ENCODE measurements around the gene BSDC1.

Gene BSDC1

GRCh38 chr1:32411261-32411660 is 17.0 kb upstream of the BSDC1 start:
- Histone ChIP-seq H2AFZ (ENCODE audit: low read depth, low read length, severe bottlenecking) (no peak overlapping the region), H3F3A (ENCODE audit: insufficient read depth) (no peaks in the 10 kb centered on the region), H4K20me1 (ENCODE audit: low read depth, low read length) (no peaks in the 10 kb centered on the region), H3K9me2 (replicated peaks; ENCODE audit: insufficient read depth, low read length) (no peaks in the 10 kb centered on the region), H3K9ac (ENCODE audit: low read length) (no peak overlapping the region), H3K4me2 (ENCODE audit: low read depth, low read length, poor library complexity, severe bottlenecking) (no peak overlapping the region), H3K4me3 (ENCODE audit: insufficient read depth, low read length, poor library complexity, severe bottlenecking) (no peak overlapping the region), H3K27me3 (ENCODE audit: low read length) (no peaks in the 10 kb centered on the region), H3K27ac (ENCODE audit: low read depth, low read length) (no peak overlapping the region), H3K36me3 (ENCODE audit: low read length) (no peaks in the 10 kb centered on the region), H3K79me2 (ENCODE audit: insufficient read depth, low read length) (no peaks in the 10 kb centered on the region), H3K9me3 (ENCODE audit: insufficient read depth, low read length) (peaks cover 4% of the 10 kb centered on the region; the same call in 1 of the 2 replicates)
- TF ChIP-seq CTCF (IDR thresholded peaks at IDR 0.05; ENCODE audit: insufficient read depth, low read length, poor library complexity, severe bottlenecking) = no peak
- no peak for TF ChIP-seq EZH2phosphoT487 (conservative IDR thresholded peaks at IDR 0.05; ENCODE audit: low read length)

DNA sequence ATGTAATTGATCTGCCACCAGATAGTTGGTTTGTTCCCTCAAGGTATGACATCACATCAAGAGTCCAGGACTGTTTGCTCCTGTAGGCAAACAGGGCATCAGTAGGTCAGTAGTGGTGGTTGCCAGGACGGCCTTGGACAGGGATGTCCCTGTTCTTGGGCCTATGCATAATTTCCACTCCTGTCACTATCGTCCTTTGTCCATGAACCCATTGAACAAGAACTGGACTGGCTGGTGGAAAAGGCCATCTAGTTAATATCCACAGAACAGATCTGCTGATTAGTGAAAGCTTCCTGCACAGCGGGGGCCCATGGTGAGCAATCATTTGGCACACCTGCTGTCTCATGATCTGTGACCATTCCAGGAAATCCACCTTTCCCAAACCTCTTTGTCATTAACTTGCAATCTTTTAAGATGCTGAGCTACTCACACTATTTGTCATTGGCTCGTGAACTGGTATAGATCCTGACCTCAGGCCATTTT is 12.4 kb upstream of the BSDC1 start:
- Histone ChIP-seq H3K9me2 (replicated peaks; ENCODE audit: insufficient read depth, low read length) (no peaks in the 10 kb centered on the region), H3F3A (ENCODE audit: insufficient read depth) (no peaks in the 10 kb centered on the region), H2AFZ (ENCODE audit: low read depth, low read length, severe bottlenecking) (no peak overlapping the region), H3K9ac (ENCODE audit: low read length) (no peak overlapping the region), H3K36me3 (ENCODE audit: low read length) (no peaks in the 10 kb centered on the region), H3K4me2 (ENCODE audit: low read depth, low read length, poor library complexity, severe bottlenecking) (no peak overlapping the region), H3K4me3 (ENCODE audit: insufficient read depth, low read length, poor library complexity, severe bottlenecking) (no peak overlapping the region), H3K9me3 (ENCODE audit: insufficient read depth, low read length) (no peaks in the 10 kb centered on the region), H3K27ac (ENCODE audit: low read depth, low read length) (no peak overlapping the region), H3K27me3 (ENCODE audit: low read length) (no peaks in the 10 kb centered on the region), H3K79me2 (ENCODE audit: insufficient read depth, low read length) (no peaks in the 10 kb centered on the region), H4K20me1 (ENCODE audit: low read depth, low read length) (no peaks in the 10 kb centered on the region)
- TF ChIP-seq EZH2phosphoT487 (conservative IDR thresholded peaks at IDR 0.05; ENCODE audit: low read length) = no peak
- no peak for TF ChIP-seq CTCF (IDR thresholded peaks at IDR 0.05; ENCODE audit: insufficient read depth, low read length, poor library complexity, severe bottlenecking)

DNA sequence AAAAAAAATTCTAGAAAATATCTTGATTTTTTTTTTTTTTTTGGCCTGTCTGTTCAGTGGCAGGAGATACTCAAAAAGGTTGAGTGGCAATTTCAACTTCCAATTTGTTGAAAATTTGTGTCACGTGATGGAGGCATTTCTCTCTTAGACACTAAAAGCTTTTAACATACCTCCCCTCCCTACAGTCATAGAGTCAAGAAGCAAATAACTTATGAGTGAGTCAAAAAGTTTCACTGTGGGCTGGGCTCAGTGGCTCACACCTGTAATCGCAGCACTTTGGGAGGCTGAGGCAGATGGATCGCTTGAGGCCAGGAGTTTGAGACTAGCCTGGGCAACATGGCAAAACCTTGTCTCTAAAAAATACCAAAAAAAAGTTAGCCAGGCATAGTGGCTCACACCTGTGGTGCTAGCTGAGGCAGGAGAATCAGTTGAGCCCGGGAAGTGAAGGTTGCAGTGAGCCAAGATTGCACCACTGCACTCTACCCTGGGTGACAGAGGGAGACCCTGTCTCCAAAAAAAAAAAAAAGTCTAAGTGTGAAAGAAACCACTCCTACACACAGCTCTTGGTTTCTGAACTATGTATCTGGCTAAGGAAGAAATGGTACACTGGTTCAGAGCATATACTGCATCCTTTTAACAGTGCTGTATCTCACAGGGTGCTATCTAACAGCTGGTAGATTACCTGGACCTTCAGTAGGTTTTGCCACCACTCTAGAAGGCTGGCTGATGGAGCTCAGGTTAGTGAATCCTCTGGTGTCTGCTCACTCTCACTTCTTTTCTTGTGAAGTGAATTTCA is 11.6 kb upstream of the BSDC1 start:
- Histone ChIP-seq H3K36me3 (ENCODE audit: low read length) (no peaks in the 10 kb centered on the region), H3K9me2 (replicated peaks; ENCODE audit: insufficient read depth, low read length) (no peaks in the 10 kb centered on the region), H3K9me3 (ENCODE audit: insufficient read depth, low read length) (no peaks in the 10 kb centered on the region), H3F3A (ENCODE audit: insufficient read depth) (no peaks in the 10 kb centered on the region), H3K4me3 (ENCODE audit: insufficient read depth, low read length, poor library complexity, severe bottlenecking) (no peak overlapping the region), H4K20me1 (ENCODE audit: low read depth, low read length) (no peaks in the 10 kb centered on the region), H2AFZ (ENCODE audit: low read depth, low read length, severe bottlenecking) (no peak overlapping the region), H3K79me2 (ENCODE audit: insufficient read depth, low read length) (no peaks in the 10 kb centered on the region), H3K4me2 (ENCODE audit: low read depth, low read length, poor library complexity, severe bottlenecking) (no peak overlapping the region), H3K27me3 (ENCODE audit: low read length) (no peaks in the 10 kb centered on the region), H3K9ac (ENCODE audit: low read length) (no peak overlapping the region), H3K27ac (ENCODE audit: low read depth, low read length) (no peak overlapping the region)
- TF ChIP-seq EZH2phosphoT487 (conservative IDR thresholded peaks at IDR 0.05; ENCODE audit: low read length) (no peak), CTCF (IDR thresholded peaks at IDR 0.05; ENCODE audit: insufficient read depth, low read length, poor library complexity, severe bottlenecking) (no peak)

All from SU-DHL-6 (cell line).